ENCODE data around the gene SPTY2D1.
A peak's percentile ranks its signal among the peaks of the same experiment; 100 is the strongest.
"Not testable (repeated sequence)": the region's sequence is repeated elsewhere in the genome, so short reads cannot be mapped to it uniquely, and the experiment has no call there.

Gene SPTY2D1

GRCh38 chr11:18634140-18635032 is at the start of gene SPTY2D1:
Gene SPTY2D1, minus strand, starts transcription at chr11:18634342. Its CDS starts 85 bp downstream, at chr11:18634257.
- peak; percentile 100 for DNase-seq

- no peak for DNase-seq
Measured at GRCh38 chr11:18682466-18682865, 48.3 kb upstream of the SPTY2D1 start.

GRCh38 chr11:18681949-18682348 is 47.8 kb upstream of the SPTY2D1 start:
- DNase-seq, result not testable (repeated sequence)

GRCh38 chr11:18677560-18677959 is 43.4 kb upstream of the SPTY2D1 start:
- DNase-seq, result no peak

- no peak for DNase-seq
Measured at GRCh38 chr11:18676803-18677202, 42.7 kb upstream of the SPTY2D1 start.

- DNase-seq, result not testable (repeated sequence)
Measured at GRCh38 chr11:18672209-18672608, 38.1 kb upstream of the SPTY2D1 start.

GRCh38 chr11:18671246-18671645 is 37.1 kb upstream of the SPTY2D1 start:
- no peak for DNase-seq

GRCh38 chr11:18669711-18670110 is 35.6 kb upstream of the SPTY2D1 start:
- peak; percentile 16 for DNase-seq

GRCh38 chr11:18669219-18669596 is 35.1 kb upstream of the SPTY2D1 start:
- DNase-seq, result no peak

- no peak for DNase-seq
Measured at GRCh38 chr11:18668131-18668530, 34.0 kb upstream of the SPTY2D1 start.

GRCh38 chr11:18665353-18665872 is 31.3 kb upstream of the SPTY2D1 start:
- not testable (repeated sequence) for DNase-seq

- DNase-seq, result no peak
Measured at GRCh38 chr11:18657673-18658072, 23.5 kb upstream of the SPTY2D1 start.

- peak; percentile 86 for DNase-seq
Measured at GRCh38 chr11:18650859-18651557, 16.9 kb upstream of the SPTY2D1 start.

GRCh38 chr11:18650353-18650752 is 16.2 kb upstream of the SPTY2D1 start:
- no peak for DNase-seq

GRCh38 chr11:18643034-18643433 is 8.9 kb upstream of the SPTY2D1 start:
- not testable (repeated sequence) for DNase-seq

- no peak for DNase-seq
Measured at GRCh38 chr11:18641677-18642076, 7.5 kb upstream of the SPTY2D1 start.

GRCh38 chr11:18633256-18634139 is 644 bp downstream of the SPTY2D1 start:
- peak; percentile 53 for DNase-seq

GRCh38 chr11:18632841-18633240 is 1.3 kb downstream of the SPTY2D1 start:
- no peak for DNase-seq

- no peak for DNase-seq
Measured at GRCh38 chr11:18624161-18624560, 10.0 kb downstream of the SPTY2D1 start.

GRCh38 chr11:18623707-18624106 is 10.4 kb downstream of the SPTY2D1 start:
- DNase-seq, result no peak

- no peak for DNase-seq
Measured at GRCh38 chr11:18618342-18619025, 15.7 kb downstream of the SPTY2D1 start.

GRCh38 chr11:18617688-18618341 is 16.3 kb downstream of the SPTY2D1 start:
- DNase-seq, result no peak
